GM21367 (cell line): ENCODE results near the gene THSD4.
"Not testable (repeated sequence)": the region's sequence is repeated elsewhere in the genome, so short reads cannot be mapped to it uniquely, and the experiment has no call there.

Experiments used
- ATAC-seq: cut with Tn5 transposase; IDR thresholded peaks from one replicate; pipeline ENCODE4 v1.9.1; 2021; ENCODE audit not compliant: unreplicated experiment

The THSD4 gene

DNA sequence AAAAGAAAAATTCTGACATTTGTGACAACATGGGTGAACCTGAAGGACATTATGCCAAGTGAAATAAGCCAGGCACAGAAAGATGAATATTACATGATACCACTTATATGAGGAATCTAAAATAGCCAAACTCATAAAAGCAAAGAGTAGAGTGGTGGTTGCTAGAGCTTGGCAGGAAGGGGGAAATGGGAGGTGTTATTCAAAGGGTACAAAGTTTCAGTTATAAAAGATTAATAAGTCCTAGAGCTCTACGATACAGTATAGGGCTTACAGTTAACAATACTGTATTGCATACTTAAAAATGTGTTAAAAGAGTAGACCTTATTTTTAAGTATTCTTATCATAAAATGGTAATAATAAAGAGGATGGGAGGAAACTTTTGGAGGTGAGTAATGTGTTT lies 583.5 kb downstream of the THSD4 start:
- no peak for ATAC-seq

DNA sequence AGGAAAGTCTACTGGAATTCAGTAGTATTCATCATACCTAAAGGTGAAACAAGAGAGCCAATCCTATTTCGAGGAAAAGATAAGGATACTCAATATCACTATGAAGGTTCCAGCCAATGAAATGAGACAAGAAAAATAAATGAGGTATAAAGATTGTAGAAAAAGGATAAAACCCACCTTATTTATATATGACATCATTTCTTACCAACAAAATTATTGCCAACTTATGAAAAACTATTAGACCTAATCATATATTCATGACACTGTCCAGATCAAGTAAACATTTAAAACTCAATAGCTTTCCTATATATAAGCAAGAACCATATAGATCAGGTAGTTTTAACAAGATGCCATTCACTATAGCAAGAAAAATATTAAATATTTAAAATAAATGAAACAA lies 584.7 kb downstream of the THSD4 start:
- no peak for ATAC-seq

DNA sequence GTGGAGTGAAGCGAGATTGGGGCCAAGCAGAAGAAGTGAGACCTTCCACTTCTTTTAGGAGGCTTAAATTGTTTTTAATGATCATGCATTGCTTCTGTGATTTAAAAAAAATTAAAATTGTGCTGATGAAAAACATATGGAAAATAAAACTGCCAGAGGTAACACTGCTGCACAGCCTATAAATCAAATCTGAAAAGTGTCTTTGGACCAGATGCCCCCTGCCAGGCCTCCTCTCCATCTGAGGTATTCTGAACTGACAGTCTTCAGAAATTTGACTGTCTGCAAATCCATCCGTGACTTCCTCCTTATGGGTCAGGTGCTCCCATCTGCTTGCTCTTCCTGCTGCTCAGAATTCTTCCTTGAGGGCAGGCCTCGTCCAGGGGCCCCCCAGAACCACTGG lies 586.5 kb downstream of the THSD4 start:
- no peak for ATAC-seq

DNA sequence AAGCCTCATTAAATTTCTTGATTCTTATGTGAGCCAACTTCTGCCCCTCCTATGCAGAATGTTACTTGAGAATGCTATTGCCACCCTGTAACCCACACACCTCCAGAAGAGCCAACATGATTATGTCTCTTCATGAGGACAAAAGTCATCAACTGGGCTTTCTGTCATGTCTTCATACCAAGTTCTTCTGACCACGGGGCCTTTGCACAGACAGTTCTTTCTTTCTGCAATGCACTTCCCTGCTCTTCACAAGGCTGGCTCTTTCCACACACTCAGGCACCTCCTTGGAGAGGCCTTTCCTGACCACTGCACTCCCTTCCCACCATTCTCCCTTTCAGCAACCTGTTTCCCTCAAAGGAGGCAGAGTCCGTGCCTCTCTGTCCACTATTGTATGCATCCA lies 587.2 kb downstream of the THSD4 start:
- no peak for ATAC-seq

DNA sequence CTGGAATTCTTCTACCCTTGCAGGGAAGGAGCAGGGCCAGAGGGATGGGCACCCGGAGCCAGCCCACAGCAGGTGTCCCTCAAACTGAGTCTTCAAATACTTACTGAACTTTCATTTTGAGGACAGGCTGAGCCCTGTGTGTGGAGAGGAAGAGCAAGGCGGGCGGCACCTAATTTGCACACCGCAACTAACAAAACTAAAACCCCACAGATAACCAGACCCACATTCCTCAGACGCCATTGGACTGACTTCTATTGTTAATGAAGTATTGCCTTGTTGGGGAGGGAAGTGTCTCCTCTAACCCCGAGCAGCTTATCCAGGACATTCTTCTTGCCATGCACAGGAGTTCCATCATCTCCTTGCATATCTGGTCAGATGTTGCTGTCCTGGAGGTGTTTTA lies 589.9 kb downstream of the THSD4 start:
- no peak for ATAC-seq

DNA sequence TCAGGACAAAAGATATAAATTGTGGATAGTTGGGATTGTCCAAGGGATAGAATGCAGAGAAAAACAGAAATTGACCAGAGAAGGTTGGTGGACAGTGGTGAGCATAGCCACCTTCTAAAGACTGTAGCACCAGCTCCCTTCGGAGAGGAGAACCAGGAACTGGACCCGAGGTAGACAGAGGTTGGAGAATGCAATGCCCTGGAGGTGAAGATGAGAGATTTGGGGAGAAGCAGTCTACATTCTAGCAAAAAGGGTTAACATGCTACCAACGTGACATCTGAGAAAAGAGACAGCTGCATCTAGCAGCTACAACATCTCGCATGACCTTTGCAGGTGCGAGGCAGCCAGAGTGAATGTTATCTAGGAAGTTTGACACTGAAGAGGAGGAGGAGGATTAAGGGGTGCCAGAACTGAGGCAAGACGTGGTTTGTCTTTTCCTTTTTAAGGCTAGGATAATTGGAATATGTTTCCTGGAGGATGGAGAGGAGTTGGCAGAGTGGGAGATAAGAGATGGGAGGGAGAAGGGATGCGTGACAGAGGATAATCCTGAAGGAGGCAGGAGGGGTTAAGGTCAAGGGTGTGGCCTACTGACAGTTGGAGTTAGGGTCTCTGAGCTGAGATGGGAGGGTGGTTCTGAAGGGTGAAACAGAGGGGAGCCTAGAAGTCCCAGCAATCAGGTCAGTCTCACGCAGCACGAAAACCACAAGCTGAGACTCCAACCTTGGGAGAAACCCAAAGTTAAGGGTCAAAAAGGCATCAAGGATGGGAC lies 591.4 kb downstream of the THSD4 start:
- ATAC-seq, result no peak

DNA sequence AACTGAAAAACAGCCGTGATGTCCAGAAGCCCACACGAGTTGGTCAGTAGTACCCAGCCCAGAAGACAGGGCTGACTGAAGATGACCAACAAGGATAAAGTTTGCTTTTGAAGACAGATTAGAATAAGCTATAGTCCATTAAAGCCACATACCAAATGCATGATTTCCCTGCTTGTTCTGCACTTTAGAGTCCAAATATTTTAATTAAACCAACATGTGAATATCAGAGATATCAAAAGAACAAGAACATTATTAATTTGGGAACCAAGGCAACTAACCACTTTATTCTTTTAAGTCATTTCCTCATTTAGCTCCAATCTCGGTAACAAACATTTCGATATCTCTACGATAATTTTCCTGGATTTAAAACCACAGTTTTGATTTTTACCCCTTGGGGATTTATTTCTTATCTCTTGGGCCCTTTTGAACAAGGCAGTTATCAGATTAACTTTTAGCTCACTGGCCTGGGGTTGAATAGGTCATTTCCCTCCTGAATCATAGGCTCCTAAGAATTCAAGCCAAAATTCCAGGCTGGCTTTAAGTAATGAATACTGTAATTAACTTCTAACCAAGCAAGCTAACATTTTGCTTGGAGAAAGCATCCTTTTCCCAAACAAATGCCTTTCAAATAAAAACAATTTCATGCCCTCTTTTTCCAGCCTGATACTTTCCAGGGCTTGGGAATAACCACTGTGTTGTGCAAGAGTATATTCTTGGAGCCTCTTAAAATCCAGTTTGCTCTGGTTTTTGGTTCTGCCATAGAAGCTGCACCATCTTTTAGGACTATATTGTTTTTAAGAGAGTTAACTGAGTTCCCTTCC lies 592.2 kb downstream of the THSD4 start:
- ATAC-seq, result no peak

DNA sequence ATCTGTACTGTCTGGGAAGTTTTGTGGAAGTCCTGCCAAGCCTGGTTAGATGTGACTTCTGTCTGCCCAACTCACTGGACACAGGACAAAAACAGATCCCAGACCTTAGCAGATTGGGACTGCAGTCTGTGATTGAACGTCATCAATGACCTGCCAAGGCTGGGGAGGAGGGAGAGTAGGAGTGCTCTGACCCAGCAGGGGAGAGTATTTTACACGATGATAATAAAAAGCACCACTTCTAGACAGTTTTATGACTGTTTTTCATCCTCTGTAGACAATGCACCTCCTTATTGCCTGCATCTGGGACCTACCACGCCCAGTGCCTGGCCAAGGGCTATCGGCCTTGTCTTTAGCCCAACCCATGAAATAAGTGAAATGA lies 592.8 kb downstream of the THSD4 start:
- ATAC-seq, result no peak

DNA sequence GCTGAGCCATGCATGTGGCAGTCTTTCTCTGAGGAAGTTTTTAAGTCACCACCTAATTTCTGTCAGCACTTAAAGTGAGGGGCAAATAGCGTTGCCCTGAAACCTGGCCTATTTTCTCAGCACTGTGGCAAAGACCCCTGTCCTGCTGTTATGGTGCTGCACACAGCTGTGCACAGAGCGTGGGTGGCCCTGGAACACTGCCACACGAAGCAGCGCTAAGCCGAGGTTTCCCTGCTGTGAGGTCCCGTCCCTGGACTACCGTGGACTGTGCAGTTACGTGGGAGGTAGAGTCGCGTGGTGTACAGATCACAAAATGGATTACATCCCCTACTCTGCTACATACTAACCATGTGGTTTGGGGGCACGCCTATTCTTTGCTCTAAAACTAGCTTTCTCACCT lies 593.5 kb downstream of the THSD4 start:
- no peak for ATAC-seq

DNA sequence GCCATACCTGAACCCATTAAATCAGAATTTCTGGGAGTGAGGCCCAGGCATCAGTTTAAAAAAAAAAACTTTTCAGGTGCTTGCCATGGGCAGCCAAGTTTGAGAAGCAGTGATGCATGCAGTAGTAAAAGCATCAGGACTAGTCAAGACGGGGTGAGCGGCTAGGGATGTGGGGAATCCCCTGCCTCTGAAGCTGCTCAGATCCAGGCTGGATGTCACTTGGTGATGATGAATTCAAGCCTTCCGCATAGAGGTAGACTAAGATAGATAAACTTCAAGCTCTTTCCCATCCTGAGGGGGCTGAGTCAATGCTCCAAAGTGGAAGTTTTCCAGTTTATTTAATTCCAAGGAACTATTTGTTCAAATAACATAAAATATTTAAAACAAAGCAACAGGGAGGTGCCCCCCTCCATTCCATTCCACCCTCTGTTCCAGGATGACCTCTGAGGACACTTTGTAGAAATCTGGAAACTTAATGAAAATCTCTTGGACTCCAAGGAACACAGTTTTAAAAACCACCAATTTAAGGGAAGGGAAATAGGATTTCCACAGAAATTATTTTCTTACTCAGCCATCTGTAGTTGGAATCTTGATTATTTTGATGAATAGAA lies 594.6 kb downstream of the THSD4 start:
- no peak for ATAC-seq

DNA sequence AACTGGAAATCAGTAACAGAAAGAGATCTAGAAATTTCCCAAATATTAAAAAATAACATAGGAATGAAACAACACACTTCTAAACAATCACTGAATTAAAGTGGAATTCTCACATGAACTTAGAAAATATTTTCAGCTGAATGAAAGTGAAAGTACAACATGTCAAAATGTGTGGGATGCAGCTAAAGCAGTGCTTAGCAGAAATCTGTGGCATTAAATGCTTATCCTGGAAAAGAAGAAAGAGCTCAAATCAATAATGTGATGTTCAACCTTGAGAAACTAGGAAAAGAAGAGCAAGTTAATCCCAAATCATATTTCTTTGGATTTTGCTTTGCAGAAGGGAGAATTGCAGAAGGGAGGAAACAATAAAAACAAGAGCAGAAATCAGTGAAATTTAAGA lies 596.9 kb downstream of the THSD4 start:
- ATAC-seq, result no peak

DNA sequence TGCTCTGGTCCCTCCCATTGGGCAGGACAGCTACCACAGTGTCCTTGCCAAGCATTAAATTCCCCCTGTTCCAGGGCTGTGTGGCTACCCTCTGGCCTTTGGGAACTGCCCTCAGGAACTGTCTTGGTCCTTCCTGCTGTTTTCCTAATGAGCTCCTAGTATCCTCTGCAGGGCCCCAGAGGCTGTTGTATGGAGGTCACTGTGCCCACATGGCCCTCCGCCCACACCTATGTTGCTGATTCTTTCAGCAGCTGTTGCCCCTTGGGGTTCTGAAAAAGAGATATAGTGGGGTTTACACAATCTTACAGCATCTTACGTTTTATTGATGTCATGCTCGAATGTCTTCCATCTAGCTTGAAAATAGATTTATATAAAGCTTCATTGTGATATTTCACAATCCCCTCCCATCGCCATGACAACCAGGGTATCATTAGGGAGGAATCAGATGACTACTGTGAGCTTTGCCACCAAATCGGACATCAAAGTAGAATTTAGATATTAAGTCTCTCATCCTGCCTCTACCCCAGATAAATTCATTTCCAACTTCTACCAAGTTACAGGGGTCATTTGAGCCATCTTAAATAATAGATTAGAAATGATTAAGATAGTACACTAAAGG lies 598.0 kb downstream of the THSD4 start:
- no peak for ATAC-seq

DNA sequence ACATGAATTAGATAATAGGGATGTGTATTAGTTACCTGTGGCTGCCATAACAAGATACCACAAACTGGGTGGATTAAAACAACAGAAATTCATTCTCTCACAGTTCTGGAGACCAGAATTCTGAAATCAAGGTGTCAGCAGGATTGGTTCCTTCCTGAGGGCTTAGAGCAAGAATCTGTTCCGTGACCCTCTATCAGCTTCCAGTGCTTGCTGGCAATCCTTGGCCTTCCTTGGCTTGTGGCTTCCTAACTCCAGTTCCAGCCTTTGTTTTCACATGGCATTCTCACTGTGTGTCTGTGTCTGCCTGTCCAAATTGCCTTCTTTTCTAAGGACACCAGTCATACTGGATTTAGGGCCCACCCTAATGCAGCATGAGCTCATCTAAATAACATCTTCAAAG lies 600.6 kb downstream of the THSD4 start:
- ATAC-seq, result no peak

DNA sequence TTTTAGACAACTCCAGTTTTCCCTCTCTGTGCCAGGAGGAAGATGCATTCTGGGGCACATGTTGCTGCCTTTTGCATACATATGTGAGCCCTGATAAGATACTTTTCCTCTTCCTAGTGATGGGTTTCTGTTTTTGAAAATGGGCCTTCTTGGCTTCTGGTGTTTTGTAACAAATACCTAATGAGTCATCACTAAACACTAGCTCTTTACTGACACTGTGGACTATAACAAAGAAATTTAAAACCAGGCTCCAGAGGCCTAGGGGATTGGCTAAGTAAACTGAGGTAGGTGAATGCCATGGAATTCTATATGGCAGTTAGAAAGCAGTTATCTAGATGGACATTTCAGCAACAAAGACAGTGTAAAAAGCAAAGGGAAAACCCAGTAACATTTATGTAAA lies 601.7 kb downstream of the THSD4 start:
- no peak for ATAC-seq

DNA sequence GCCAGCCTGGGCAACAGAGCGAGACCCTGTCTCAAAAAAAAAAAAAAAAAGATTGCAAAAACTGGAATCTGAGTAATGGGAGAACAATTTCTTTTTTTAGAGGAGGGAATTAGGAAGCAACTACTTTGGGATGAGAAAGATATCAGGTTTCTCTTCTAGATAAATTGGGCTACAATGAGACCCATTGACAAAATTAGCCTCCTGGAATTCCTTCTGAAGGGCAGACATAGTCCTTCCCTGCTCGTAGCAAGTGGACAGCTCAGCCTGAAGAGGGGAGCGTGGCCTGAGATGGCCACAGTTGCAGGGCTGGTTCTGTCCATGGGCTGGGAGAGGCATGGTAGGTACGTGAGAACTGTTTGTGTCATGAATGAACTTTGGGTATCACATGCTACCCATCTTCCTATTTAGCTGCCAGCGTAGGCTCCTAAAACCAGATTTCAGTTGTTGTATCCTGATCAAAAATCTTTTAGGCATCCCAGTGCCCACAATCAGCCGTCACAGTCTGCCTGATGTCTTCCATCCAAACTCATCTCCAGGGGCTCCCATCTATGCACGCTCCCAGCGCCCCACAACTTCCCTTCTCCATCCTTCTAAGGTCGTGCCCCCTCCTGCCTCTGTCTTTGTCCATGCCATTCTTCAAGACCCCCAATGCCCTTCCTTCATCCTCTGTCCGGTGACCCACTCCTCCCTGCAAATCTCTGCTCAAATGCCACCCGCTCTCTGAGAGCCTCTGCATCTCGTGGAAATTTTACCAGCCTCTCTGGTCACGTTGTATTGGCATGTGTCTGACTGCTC lies 603.0 kb downstream of the THSD4 start:
- ATAC-seq, result no peak

DNA sequence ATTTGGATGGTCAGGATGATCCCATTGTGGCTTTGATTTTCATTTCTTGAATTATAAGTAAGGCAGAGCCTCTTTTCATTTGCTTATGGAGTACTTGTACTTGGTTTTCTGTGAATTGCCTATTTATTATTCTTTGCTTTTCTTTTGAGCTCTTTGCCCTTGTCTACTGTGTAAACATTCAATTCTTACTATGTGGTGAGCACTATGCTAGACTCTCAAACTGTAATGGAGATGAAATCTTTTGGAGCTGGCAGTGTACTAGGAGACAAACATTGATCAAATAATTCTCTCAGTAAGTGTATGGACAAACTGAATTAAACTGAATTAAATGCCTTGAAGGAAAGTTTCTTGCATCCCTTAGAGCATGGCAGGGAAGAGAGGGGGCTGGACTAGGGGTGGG lies 608.1 kb downstream of the THSD4 start:
- no peak for ATAC-seq

DNA sequence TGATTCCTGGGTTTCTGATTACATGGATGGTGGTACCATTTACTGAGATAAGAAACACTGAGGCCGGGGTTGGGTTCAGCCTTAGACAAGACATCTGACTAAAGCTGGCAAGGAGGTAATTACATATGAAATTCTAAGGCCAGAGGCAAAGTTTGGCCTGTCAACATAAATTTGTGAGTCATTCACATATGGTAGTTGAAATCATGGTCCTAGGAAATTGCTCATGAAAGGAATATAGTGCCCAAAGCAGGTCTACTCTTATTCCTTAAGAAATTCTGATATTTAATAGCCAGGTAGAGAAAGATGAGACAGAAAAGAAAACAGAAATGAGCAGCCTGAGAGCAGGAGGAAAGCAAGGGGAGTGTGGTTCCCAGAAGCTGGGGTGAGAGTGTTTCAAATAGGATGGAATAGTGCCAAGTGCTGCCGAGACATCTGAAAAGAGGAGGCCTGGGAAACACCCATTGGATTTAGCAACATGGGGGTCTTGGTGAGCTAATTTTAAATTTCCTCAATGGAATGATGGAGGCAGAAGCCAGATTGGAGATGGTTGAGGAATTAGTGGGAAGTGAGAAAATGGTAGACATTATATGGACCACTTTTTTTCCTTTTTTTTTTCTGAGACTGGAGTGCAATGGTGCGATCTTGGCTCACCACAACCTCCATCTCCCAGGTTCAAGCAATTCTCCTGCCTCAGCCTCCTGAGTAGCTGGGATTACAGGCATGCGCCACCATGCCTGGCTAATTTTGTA lies 610.1 kb downstream of the THSD4 start:
- ATAC-seq, result not testable (repeated sequence)

DNA sequence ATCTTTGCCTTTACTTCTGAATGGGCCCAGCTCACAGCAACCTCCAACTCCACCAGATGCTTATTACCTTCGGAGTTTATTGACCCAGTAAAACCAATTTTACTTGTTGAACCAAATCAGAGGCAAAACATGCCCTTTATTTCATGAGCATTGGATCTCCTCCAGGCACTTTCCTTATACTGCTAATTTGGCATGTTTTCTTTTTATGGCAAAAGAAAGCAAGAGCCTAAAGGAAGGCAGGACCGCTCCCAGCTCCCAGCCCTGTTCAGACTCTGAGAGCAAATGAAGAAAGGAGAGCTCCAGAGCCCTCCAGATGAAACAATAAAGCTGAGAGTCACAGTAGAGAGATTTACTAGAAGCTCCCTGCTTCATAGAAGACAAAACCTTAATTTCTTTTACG lies 613.6 kb downstream of the THSD4 start:
- no peak for ATAC-seq

DNA sequence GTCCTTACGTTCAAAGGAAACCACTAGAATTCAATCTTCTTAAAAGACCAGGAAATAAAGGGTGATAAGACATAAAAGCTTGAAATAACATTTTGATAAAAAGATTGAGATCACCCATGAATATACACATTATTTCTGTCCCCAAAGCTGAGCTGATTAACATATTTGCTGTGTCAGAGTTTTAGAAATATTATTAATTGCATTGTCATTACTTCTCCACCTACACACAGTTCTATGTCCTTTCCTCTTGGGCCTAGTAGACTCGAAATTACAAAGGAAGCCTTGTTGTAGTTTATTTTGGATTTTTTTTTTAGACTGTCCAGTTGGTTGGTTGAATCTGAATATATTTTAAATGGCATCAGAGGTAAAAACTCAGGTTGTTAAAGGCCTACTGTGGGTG lies 614.0 kb downstream of the THSD4 start:
- no peak for ATAC-seq
